GM12892 (cell line): ENCODE data around the gene HP.

Experiments
- POLR2A ChIP-seq: IDR thresholded peaks from 2 replicates; pipeline ENCODE4 v1.6.1; 2011; ENCODE audit warnings: low read depth, low read length, control low read depth
- POLR2AphosphoS5 ChIP-seq: IDR thresholded peaks from 2 replicates; pipeline ENCODE4 v1.6.1; 2011; ENCODE audit warnings: low read depth, low read length, control low read depth
- TAF1 ChIP-seq: IDR thresholded peaks from 2 replicates; pipeline ENCODE4 v1.6.1; 2011; ENCODE audit warnings: low read depth, mild to moderate bottlenecking, control low read depth, low read length, borderline replicate concordance

GRCh38 chr16:72068930-72069329 lies 14.6 kb downstream of the HP start:
- no peak for TF ChIP-seq POLR2A
- no peak for TF ChIP-seq POLR2AphosphoS5
- no peak for TF ChIP-seq TAF1
